ENCODE data around the gene TNFRSF6B.
"Not testable (repeated sequence)": the region's sequence is repeated elsewhere in the genome, so short reads cannot be mapped to it uniquely, and the experiment has no call there.

The TNFRSF6B gene

DNA sequence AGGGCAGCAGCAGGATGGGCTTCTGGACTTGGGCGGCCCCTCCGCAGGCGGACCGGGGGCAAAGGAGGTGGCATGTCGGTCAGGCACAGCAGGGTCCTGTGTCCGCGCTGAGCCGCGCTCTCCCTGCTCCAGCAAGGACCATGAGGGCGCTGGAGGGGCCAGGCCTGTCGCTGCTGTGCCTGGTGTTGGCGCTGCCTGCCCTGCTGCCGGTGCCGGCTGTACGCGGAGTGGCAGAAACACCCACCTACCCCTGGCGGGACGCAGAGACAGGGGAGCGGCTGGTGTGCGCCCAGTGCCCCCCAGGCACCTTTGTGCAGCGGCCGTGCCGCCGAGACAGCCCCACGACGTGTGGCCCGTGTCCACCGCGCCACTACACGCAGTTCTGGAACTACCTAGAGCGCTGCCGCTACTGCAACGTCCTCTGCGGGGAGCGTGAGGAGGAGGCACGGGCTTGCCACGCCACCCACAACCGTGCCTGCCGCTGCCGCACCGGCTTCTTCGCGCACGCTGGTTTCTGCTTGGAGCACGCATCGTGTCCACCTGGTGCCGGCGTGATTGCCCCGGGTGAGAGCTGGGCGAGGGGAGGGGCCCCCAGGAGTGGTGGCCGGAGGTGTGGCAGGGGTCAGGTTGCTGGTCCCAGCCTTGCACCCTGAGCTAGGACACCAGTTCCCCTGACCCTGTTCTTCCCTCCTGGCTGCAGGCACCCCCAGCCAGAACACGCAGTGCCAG is at the start of gene TNFRSF6B:
TNFRSF6B (plus strand) TSS at position 25 of the 729 bp plus-strand sequence; CDS start at position 141, 116 bp downstream.
- peak; percentile 32 to 45 for DNase-seq

GRCh38 chr20:63648190-63648589 is 48.3 kb upstream of the TNFRSF6B start:
- no peak for DNase-seq

DNA sequence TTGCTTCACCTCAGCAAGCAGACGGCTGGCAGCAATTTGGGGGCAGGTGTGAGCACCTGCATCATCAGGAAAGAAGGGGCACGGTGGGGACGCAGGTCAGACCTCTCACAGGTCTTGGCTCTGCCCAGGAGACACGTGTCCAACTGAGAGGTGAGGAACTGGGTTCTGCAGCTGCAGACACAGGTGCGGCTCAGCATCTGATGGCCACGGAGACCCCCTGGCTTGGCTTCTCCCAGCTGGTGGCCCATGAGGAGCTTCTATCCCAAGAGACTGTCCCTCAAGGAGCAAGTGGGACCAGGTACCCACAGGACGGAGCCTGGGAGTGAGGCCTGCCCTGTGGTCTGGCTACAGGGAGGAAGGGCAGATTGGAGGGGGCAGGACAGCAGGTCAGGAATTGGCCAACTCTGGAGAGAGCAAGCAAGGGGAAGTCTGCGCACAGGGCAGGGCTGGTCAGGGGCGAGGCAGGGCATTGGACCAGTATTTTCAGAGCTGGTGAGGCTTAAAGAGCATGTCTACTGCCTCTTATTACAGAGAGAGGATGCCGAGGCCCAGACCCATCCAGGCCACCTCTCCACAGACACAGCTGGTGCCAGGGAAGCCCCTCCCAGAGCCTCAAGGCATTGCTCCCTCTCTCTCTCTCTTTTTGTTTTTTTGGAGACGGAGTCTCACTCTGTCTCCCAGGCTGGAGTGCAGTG is 47.4 kb upstream of the TNFRSF6B start:
- no peak for DNase-seq

GRCh38 chr20:63650486-63650885 is 46.0 kb upstream of the TNFRSF6B start:
- not testable (repeated sequence) for DNase-seq

DNA sequence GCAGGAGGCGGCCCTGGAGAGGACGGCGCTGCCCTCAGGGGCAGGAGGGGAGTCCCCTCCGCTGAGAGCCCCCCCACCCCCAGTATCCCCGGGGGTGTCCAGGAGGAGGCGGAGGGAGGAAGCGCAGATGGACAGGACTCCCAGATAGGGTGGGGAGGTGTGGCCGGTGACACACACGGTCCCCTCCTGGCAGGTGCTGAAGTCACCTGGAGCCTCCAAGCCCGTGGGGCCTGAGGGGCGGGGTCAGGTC is 44.6 kb upstream of the TNFRSF6B start:
- DNase-seq: no peak

DNA sequence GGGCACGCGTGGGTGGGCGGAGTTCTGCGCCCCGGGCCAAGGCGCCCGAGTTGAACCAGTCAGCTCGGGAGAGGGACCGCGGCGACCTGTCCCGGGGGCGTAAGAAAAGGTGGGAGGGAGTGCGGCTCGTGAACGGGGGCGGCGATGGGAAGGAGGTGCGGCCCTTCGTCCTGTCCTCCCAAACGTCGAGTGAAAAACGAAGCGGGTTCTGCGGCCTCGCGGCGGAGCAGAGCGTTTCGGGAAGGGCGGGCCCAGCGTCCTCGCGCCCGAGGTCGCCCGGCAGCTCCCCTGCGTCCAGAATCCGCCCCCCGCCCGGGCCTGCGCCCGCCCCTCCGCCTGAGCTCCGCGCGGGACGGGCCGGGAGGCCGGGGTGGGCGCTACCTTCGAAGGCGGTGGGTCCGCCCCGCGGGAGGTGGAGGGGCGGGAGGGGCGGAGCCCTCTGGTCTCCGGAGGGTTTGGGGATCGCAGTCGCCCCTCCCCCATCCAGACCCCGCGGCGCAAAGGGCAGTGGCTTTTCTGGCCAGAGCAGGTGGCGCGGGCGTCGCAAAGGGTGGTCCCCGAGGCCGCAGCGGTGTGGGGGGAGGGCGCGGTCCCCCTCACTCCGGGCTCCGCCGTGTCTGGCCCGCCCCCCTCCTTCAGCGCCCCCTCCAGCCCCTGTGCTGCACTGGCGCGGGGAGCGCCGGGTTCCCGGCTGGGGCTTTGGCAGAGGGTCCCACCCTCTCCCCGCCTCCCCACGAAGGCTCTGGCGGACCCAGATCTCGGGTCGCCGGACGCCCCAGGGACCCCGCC is 44.1 kb upstream of the TNFRSF6B start:
- peak in 1 of 2 experiments; percentile 35 for DNase-seq

DNA sequence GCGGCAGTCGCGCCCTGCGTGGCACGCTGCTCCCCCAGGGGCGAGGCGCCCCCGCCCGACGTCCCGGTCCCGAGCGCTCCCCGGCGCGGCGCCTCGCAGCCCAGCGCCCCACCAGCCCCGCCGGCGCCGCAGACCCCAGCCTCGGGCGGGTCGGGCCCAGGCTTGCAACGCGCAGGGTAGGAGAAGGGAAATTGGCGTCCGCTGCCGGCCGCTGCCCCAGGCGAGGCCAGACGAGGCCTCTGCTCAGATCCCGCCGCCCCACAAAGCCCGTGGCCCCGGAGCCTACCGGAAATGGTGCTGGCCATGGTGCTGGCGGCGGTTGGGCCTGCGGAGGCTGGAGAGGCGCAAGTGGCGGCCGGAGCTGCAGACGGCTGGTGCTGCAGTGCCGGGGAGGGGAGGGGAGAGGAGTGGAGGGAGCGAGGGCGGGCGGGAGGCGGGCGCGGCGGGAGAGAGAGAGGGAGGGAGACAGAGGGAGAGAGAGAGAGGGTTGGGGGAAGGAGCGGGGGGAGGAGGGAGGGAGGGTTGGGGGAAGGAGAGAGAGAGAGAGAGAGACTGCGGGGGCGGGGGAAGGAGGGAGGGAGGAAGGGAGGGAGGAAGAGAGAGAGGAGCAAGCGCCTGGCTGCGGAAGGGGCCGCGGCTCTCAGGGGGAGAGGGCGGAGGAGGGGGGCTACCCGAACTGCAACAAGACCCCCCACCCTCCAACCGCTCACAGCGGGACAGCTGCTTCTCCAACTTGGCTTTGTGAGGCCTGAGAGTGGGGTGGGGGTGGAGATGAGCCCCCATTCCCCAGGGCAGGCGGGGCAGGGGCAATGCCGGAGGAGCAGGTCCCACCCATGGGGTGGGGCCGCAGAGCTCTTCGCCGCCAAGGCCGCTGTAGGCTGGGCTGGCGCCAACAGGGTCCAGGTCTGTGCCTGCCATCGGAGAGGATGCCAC is 43.1 kb upstream of the TNFRSF6B start, which contains the start of gene STMN3:
STMN3 (minus strand) TSS at position 384 of the 933 bp plus-strand sequence; CDS start at position 305, 79 bp downstream.
- DNase-seq: peak; percentile 75 to 82

- DNase-seq: no peak
Observed at GRCh38 chr20:63653974-63654668, 42.3 kb upstream of the TNFRSF6B start.

DNA sequence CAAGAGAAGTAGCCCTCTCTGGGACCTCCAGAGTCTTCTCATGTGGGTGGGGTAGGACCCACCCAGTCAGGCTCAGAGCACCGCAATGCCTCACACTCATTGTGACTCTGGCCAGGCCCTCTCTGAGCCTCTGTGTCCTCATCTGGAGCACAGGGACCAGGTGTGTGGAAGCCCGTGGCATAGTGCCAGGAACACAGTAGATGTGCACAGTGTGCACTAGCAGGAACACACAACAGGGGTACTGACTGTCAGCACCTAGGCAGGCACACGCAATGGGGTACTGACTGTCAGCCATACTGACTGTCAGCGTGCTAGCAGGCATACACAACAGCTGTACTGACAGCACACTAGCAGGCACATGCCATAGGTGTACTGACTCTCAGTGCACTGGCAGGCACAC is 41.2 kb upstream of the TNFRSF6B start:
- DNase-seq: no peak

- no peak for DNase-seq
Observed at GRCh38 chr20:63656451-63656850, 40.0 kb upstream of the TNFRSF6B start.

GRCh38 chr20:63657260-63657936 is 39.1 kb upstream of the TNFRSF6B start:
- peak in 1 of 2 experiments; percentile 18 for DNase-seq

DNA sequence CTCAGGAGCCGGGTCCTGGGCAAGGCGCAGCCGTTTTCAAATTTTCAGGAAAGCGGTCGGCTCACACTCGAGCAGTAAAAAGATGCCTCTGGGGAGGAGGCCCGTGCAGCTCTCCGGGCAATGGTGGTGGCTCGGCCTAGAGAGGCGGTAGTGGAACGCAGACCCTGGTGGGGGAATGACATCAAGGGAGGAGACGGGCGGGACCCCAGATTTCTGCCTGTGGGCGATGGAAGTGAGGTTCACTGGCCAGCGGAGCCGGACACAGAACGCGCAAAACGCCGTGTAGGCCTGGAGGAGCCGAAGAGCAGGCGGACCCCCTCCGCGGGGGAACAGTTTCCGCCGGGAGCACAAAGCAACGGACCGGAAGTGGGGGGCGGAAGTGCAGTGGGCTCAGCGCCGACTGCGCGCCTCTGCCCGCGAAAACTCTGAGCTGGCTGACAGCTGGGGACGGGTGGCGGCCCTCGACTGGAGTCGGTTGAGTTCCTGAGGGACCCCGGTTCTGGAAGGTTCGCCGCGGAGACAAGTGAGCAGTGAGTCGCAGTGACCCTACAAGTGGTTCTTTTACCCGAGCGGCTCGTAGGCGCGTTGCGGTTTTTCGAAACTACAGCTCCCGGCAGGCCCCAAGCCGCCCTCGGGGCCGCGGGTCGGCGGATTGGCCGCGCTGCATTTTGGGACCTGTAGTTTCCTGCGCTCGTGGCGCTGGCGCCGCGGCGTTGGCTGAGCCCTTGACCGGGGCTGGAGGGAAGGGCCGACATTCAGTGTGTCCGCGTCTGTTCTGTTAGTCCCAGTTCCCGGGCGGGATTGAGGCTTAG is 38.3 kb upstream of the TNFRSF6B start, which contains the start of gene RTEL1:
RTEL1 (plus strand) TSS at position 376 of the 812 bp plus-strand sequence. CDS start 1,091 bp downstream, outside the sequence.
- DNase-seq: peak; percentile 90 to 92

- peak in 1 of 2 experiments; percentile 46 for DNase-seq
Observed at GRCh38 chr20:63658749-63659187, 37.7 kb upstream of the TNFRSF6B start.

DNA sequence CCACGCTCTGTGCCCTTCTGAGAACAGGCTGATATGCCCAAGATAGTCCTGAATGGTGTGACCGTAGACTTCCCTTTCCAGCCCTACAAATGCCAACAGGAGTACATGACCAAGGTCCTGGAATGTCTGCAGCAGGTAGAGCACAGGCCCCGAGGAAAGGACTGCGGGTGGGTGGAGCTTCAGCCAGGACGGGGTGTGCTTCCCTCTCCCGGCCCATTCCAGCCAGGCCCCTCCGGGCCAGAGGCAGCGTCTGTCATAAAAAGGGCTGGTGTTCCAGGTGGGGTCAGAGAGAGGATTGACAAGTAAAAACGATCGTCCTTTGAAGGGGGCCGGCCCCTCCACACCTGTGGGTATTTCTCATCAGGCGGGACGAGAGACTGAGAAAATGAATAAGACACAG is 37.1 kb upstream of the TNFRSF6B start:
- DNase-seq: no peak

GRCh38 chr20:63660174-63660573 is 36.3 kb upstream of the TNFRSF6B start:
- DNase-seq: not testable (repeated sequence)

DNA sequence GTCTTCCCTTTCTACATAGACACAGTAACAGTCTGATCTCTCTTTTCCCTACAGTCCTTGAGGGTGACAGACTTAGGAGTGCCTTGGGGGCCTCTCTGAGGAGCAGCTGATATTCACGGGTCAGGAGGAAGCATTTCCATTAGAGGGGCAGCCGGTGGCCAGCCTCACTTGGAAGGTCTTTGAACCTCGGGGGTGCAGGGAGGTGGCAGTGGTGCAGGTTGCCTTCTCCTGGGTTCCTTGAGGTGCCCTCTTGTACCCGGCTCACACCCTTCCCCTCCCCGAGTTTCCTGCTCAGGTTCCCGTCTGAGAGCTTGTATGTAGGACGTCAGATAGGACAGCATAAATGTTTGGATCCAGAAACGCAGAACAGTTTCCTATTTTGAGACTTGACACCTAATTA is 35.8 kb upstream of the TNFRSF6B start:
- DNase-seq: no peak

GRCh38 chr20:63661108-63661507 is 35.3 kb upstream of the TNFRSF6B start:
- DNase-seq: no peak

- no peak for DNase-seq
Observed at GRCh38 chr20:63661959-63662812, 34.3 kb upstream of the TNFRSF6B start.

GRCh38 chr20:63662813-63663189 is 33.7 kb upstream of the TNFRSF6B start:
- DNase-seq: no peak
